ENCODE results near the gene YWHAQ.
"Not testable (repeated sequence)": the region's sequence is repeated elsewhere in the genome, so short reads cannot be mapped to it uniquely, and the experiment has no call there.

The YWHAQ gene

GRCh38 chr2:9554921-9555296 lies 75.9 kb downstream of the YWHAQ start:
- no peaks in the 10 kb centered on the region for H3K27me3 ChIP-seq (ENCODE audit: control insufficient read depth, insufficient read depth, low read length)
- no peak for DNase-seq (ENCODE audit: low read depth, low spot score)
- H3K27ac ChIP-seq (ENCODE audit: low read length) = no peak overlapping the region
- H3K4me1 ChIP-seq (ENCODE audit: control insufficient read depth, insufficient read depth, low read length) = no peaks in the 10 kb centered on the region
- H3K9me3 ChIP-seq (ENCODE audit: control insufficient read depth, insufficient read depth, low read length) = no peaks in the 10 kb centered on the region
- peak overlapping the region; percentile 73; the same call in 1 of the 2 replicates for H3K4me3 ChIP-seq (ENCODE audit: low read length)
- H3K36me3 ChIP-seq (ENCODE audit: control insufficient read depth, insufficient read depth, low read length) = no peaks in the 10 kb centered on the region
- no CpG with 5 or more reads among the region's 9 CpGs for WGBS (ENCODE audit: insufficient coverage, insufficient read length)

GRCh38 chr2:9552219-9553178 lies 78.3 kb downstream of the YWHAQ start:
- Histone ChIP-seq H3K4me1 (ENCODE audit: control insufficient read depth, insufficient read depth, low read length) (peaks cover under 1% of the 10 kb centered on the region; the same call in 1 of the 2 replicates), H3K27ac (ENCODE audit: low read length) (no peak overlapping the region), H3K36me3 (ENCODE audit: control insufficient read depth, insufficient read depth, low read length) (no peaks in the 10 kb centered on the region), H3K9me3 (ENCODE audit: control insufficient read depth, insufficient read depth, low read length) (no peaks in the 10 kb centered on the region), H3K27me3 (ENCODE audit: control insufficient read depth, insufficient read depth, low read length) (no peaks in the 10 kb centered on the region), H3K4me3 (ENCODE audit: low read length) (no peak overlapping the region)
- DNase-seq (ENCODE audit: low read depth, low spot score) = no peak
- no CpG with 5 or more reads among the region's 2 CpGs for WGBS (ENCODE audit: insufficient coverage, insufficient read length)

GRCh38 chr2:9550859-9551391 lies 79.9 kb downstream of the YWHAQ start:
- no CpG with 5 or more reads among the region's 7 CpGs for WGBS (ENCODE audit: insufficient coverage, insufficient read length)
- not testable (repeated sequence) for H3K4me3 ChIP-seq (ENCODE audit: low read length); H3K4me1 ChIP-seq (ENCODE audit: control insufficient read depth, insufficient read depth, low read length); H3K36me3 ChIP-seq (ENCODE audit: control insufficient read depth, insufficient read depth, low read length); H3K27me3 ChIP-seq (ENCODE audit: control insufficient read depth, insufficient read depth, low read length); H3K9me3 ChIP-seq (ENCODE audit: control insufficient read depth, insufficient read depth, low read length); H3K27ac ChIP-seq (ENCODE audit: low read length); DNase-seq (ENCODE audit: low read depth, low spot score)

- no peak overlapping the region for H3K27ac ChIP-seq (ENCODE audit: low read length)
These were observed 81.4 kb downstream of the YWHAQ start for GRCh38 chr2:9549420-9549819.

GRCh38 chr2:9548506-9548905 lies 82.3 kb downstream of the YWHAQ start:
- WGBS (ENCODE audit: insufficient coverage, insufficient read length) = no CpG with 5 or more reads among the region's 2 CpGs
- no peak for DNase-seq (ENCODE audit: low read depth, low spot score)
- peaks cover 5% of the 10 kb centered on the region; the same call in 1 of the 2 replicates for H3K4me1 ChIP-seq (ENCODE audit: control insufficient read depth, insufficient read depth, low read length)

More at GRCh38 chr2:9549420-9549819, 81.4 kb downstream of the YWHAQ start:
- H3K4me1 ChIP-seq (ENCODE audit: control insufficient read depth, insufficient read depth, low read length) = peaks cover 5% of the 10 kb centered on the region; the same call in 1 of the 2 replicates
- H3K36me3 ChIP-seq (ENCODE audit: control insufficient read depth, insufficient read depth, low read length) = no peaks in the 10 kb centered on the region
- H3K27me3 ChIP-seq (ENCODE audit: control insufficient read depth, insufficient read depth, low read length) = no peaks in the 10 kb centered on the region
- no peaks in the 10 kb centered on the region for H3K9me3 ChIP-seq (ENCODE audit: control insufficient read depth, insufficient read depth, low read length)
- WGBS (ENCODE audit: insufficient coverage, insufficient read length) = 100% methylated on average over 1 of the region's 9 CpGs
- no peak for DNase-seq (ENCODE audit: low read depth, low spot score)
- no peak overlapping the region for H3K4me3 ChIP-seq (ENCODE audit: low read length)

GRCh38 chr2:9547262-9547991 lies 83.4 kb downstream of the YWHAQ start:
- no CpG with 5 or more reads among the region's 5 CpGs for WGBS (ENCODE audit: insufficient coverage, insufficient read length)
- Histone ChIP-seq H3K9me3 (ENCODE audit: control insufficient read depth, insufficient read depth, low read length) (no peaks in the 10 kb centered on the region), H3K27me3 (ENCODE audit: control insufficient read depth, insufficient read depth, low read length) (no peaks in the 10 kb centered on the region), H3K4me3 (ENCODE audit: low read length) (no peak overlapping the region), H3K27ac (ENCODE audit: low read length) (no peak overlapping the region), H3K4me1 (ENCODE audit: control insufficient read depth, insufficient read depth, low read length) (peaks cover 5% of the 10 kb centered on the region; the same call in 1 of the 2 replicates), H3K36me3 (ENCODE audit: control insufficient read depth, insufficient read depth, low read length) (no peaks in the 10 kb centered on the region)
- no peak for DNase-seq (ENCODE audit: low read depth, low spot score)

More at GRCh38 chr2:9548506-9548905, 82.3 kb downstream of the YWHAQ start:
- no peak overlapping the region for H3K27ac ChIP-seq (ENCODE audit: low read length)
- no peak overlapping the region for H3K4me3 ChIP-seq (ENCODE audit: low read length)
- H3K36me3 ChIP-seq (ENCODE audit: control insufficient read depth, insufficient read depth, low read length) = no peaks in the 10 kb centered on the region
- no peaks in the 10 kb centered on the region for H3K9me3 ChIP-seq (ENCODE audit: control insufficient read depth, insufficient read depth, low read length)
- no peaks in the 10 kb centered on the region for H3K27me3 ChIP-seq (ENCODE audit: control insufficient read depth, insufficient read depth, low read length)

GRCh38 chr2:9545502-9545901 lies 85.3 kb downstream of the YWHAQ start:
- H3K36me3 ChIP-seq (ENCODE audit: control insufficient read depth, insufficient read depth, low read length) = no peaks in the 10 kb centered on the region
- H3K4me3 ChIP-seq (ENCODE audit: low read length) = no peak overlapping the region
- H3K9me3 ChIP-seq (ENCODE audit: control insufficient read depth, insufficient read depth, low read length) = no peaks in the 10 kb centered on the region
- no peaks in the 10 kb centered on the region for H3K27me3 ChIP-seq (ENCODE audit: control insufficient read depth, insufficient read depth, low read length)
- H3K4me1 ChIP-seq (ENCODE audit: control insufficient read depth, insufficient read depth, low read length) = peaks cover 5% of the 10 kb centered on the region; the same call in 1 of the 2 replicates
- WGBS (ENCODE audit: insufficient coverage, insufficient read length) = no CpG with 5 or more reads among the region's 5 CpGs
- no peak overlapping the region for H3K27ac ChIP-seq (ENCODE audit: low read length)
- DNase-seq (ENCODE audit: low read depth, low spot score) = no peak

GRCh38 chr2:9543557-9543956 lies 87.2 kb downstream of the YWHAQ start:
- H3K27ac ChIP-seq (ENCODE audit: low read length) = no peak overlapping the region
- H3K27me3 ChIP-seq (ENCODE audit: control insufficient read depth, insufficient read depth, low read length) = no peaks in the 10 kb centered on the region
- peaks cover 5% of the 10 kb centered on the region; the same call in 1 of the 2 replicates for H3K4me1 ChIP-seq (ENCODE audit: control insufficient read depth, insufficient read depth, low read length)
- H3K36me3 ChIP-seq (ENCODE audit: control insufficient read depth, insufficient read depth, low read length) = no peaks in the 10 kb centered on the region
- no CpG with 5 or more reads among the region's 1 CpG for WGBS (ENCODE audit: insufficient coverage, insufficient read length)
- no peak for DNase-seq (ENCODE audit: low read depth, low spot score)
- no peaks in the 10 kb centered on the region for H3K9me3 ChIP-seq (ENCODE audit: control insufficient read depth, insufficient read depth, low read length)
- H3K4me3 ChIP-seq (ENCODE audit: low read length) = no peak overlapping the region

GRCh38 chr2:9539531-9539930 lies 91.3 kb downstream of the YWHAQ start:
- Histone ChIP-seq H3K9me3 (ENCODE audit: control insufficient read depth, insufficient read depth, low read length) (no peaks in the 10 kb centered on the region), H3K27ac (ENCODE audit: low read length) (no peak overlapping the region), H3K27me3 (ENCODE audit: control insufficient read depth, insufficient read depth, low read length) (no peaks in the 10 kb centered on the region), H3K4me3 (ENCODE audit: low read length) (no peak overlapping the region), H3K36me3 (ENCODE audit: control insufficient read depth, insufficient read depth, low read length) (no peaks in the 10 kb centered on the region), H3K4me1 (ENCODE audit: control insufficient read depth, insufficient read depth, low read length) (no peaks in the 10 kb centered on the region)
- no CpG with 5 or more reads among the region's 5 CpGs for WGBS (ENCODE audit: insufficient coverage, insufficient read length)
- DNase-seq (ENCODE audit: low read depth, low spot score) = no peak

- H3K27ac ChIP-seq (ENCODE audit: low read length) = no peak overlapping the region
- H3K4me1 ChIP-seq (ENCODE audit: control insufficient read depth, insufficient read depth, low read length) = no peaks in the 10 kb centered on the region
- no peaks in the 10 kb centered on the region; the same call in 1 of the 2 replicates for H3K27me3 ChIP-seq (ENCODE audit: control insufficient read depth, insufficient read depth, low read length)
- DNase-seq (ENCODE audit: low read depth, low spot score) = no peak
- no CpG with 5 or more reads among the region's 2 CpGs for WGBS (ENCODE audit: insufficient coverage, insufficient read length)
- no peak overlapping the region for H3K4me3 ChIP-seq (ENCODE audit: low read length)
- H3K36me3 ChIP-seq (ENCODE audit: control insufficient read depth, insufficient read depth, low read length) = no peaks in the 10 kb centered on the region
- H3K9me3 ChIP-seq (ENCODE audit: control insufficient read depth, insufficient read depth, low read length) = no peaks in the 10 kb centered on the region
These were observed 92.7 kb downstream of the YWHAQ start for GRCh38 chr2:9538000-9538507.
